T47D (cell line): Measurements from ENCODE around the gene AMZ2.
"Not testable (repeated sequence)": the region's sequence is repeated elsewhere in the genome, so short reads cannot be mapped to it uniquely, and the experiment has no call there.

Experiments
- DNase-seq, 2 experiments: peaks; one replicate each; pipeline versions ENCODE4 v3.0.0 to v3.0.0-alpha.2; 2011 to 2012; ENCODE audit warnings: low read depth in 1 of 2, low spot score in 1 of 2
- JUND ChIP-seq: IDR thresholded peaks from 2 replicates; pipeline ENCODE4 v1.6.1; 2012; ENCODE audit warnings: low read depth
- in situ Hi-C: cut with HindIII; loops from 2 replicates; pipeline ENCODE4 v1.10.0; 2016; ENCODE audit warnings: low sequenced_read_pairs, low pct_unique_long_range_greater_than_20kb

Gene AMZ2

DNA sequence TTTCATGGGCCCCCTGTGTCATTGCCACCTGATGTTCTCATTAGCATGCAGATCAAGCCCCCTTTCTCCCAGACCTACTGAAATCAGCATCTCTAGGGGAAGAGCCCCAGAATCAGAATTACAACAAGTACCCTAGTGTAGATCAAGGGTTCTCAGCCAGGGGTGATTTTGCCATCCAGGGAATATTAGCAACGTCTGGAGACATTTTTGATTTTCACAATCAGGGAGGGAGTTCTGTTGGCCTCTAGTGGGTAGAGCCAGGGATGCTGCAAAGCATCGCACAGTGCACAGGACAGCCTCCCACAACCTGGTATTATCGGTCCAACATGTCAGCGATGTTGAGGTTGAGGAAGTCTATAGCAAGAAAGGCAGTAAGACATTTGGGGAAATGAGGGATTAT, 7.3 kb downstream of the AMZ2 start:
- no peak for DNase-seq
- in situ Hi-C loops, result no loop called here
- no peak for TF ChIP-seq JUND

DNA sequence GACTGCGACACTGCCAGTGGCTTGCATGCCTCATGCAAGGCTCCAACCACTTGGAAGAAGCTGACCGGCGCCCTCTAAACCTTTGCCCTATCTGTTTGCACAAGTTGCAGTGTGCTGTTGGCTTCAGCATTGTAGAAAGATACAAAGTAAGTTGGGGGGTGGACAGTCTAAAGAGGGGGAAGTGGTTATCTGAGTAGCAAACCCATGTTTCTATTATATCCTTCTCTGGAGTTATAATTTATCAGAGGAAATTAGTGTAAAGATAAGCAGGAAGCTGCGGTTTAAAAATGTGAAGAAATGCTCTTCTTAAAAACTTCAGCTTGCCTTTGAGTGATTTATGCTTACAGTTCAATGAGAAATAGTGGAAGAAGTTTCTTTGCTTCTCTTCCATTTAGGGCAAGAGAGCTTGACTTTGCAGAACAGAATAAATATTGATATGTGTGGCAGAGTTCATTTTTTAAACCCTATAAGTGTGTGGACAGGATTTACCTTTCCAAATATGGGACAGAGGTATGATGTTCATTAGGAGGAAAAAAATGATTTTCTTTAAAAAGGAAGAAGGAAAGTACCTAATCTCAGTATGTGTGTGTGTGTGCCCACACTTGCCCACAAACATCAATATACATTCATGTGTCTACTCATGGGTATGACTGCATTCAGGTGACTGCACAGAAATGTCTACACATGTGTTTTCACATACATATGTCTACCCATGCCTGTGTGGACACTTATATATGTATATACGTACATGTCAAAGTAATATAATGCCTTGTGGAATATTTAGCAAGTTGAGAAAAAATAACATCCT, 8.1 kb downstream of the AMZ2 start:
- TF ChIP-seq JUND, result no peak
- no peak for DNase-seq
- in situ Hi-C loops, result no loop called here

DNA sequence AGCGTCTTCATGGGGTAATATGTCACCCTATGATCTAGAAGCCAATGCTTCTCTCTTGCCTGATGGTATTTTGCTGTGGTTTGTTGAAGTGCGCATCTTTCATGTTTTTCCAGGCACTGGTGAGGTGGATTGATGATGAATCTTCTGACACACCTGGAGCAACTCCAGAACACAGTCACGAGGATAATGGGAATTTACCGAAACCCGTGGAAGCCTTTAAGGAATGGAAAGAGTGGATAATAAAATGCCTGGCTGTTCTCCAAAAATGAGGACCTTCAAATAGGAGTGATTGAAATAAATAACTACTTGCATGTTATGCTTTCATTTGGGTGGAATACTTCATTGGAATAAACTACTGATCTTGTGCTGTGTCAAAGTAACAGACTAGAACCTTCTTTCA, 8.9 kb downstream of the AMZ2 start:
- in situ Hi-C loops, DNase-seq: not testable (repeated sequence)

DNA sequence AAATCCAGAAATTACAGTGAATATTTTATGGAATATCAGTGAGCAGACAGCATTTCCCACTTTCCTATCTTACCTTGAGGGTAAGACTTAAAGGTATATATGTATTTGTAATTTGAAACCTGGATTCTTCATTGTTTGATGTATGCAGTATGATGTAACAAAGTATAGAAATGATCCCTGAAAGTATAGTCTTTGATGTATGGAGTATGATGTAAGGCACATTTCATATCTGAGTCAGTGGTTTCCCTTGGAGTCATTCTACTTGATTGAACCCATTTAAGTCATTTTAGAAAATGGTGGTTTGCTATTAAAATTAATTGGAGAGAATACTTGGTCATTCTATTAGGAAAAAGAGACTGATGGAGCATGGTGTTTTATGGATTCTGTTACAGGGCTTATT, 10.1 kb downstream of the AMZ2 start:
- DNase-seq, result no peak
- in situ Hi-C loops, result no loop called here
- no peak for TF ChIP-seq JUND

DNA sequence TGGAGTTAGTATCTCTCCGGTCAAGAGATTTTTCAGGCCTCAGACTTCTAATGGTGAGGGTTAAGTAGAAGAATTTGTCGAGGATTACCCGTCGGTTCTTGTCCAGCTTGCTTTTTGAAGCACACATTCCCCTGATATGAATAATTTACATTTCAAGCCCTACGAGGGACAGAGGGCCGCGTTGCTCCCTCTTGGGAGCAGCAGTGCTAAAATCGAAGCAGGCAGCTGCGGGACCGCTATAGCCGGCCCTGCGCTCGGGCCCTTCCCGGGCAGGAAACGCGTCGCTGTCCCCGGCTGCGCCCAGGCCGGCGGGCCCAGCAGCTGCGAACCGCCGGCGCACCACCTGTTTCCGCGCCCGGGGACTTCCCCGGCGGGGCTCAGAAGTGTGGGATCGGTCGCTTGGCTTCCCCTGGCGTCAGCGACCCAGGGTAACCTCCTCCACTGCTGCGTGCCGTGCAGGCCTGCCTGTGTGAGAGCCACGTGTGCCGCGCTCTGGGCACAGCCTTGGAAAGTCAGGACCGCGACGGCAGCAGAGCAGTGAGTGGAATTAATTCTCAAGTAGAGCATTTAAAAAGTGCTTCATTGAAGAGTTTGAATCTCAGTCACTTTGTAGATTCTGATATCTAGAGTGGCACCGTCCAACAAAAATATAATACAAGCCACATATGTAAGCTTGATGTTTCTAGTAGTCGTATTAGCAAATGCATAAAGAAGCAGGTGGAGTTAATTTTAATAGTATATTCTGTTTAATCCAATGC, 11.2 kb downstream of the AMZ2 start:
- in situ Hi-C loops, DNase-seq: not testable (repeated sequence)

DNA sequence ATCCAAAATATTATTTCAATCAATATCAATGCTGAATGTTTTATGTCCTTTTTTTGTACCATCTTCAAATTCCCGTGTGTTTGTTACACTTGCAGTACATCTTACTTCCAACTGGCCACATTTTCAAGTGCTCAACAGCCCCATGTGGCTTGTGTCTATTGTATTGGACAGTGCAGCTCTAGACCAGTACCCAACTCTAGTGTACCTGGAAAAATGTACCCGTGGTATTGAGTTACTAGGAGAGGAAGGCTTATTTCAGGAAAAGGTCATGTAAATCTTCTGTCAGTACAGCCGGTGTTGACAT, 11.8 kb downstream of the AMZ2 start:
- DNase-seq, in situ Hi-C loops: not testable (repeated sequence)

DNA sequence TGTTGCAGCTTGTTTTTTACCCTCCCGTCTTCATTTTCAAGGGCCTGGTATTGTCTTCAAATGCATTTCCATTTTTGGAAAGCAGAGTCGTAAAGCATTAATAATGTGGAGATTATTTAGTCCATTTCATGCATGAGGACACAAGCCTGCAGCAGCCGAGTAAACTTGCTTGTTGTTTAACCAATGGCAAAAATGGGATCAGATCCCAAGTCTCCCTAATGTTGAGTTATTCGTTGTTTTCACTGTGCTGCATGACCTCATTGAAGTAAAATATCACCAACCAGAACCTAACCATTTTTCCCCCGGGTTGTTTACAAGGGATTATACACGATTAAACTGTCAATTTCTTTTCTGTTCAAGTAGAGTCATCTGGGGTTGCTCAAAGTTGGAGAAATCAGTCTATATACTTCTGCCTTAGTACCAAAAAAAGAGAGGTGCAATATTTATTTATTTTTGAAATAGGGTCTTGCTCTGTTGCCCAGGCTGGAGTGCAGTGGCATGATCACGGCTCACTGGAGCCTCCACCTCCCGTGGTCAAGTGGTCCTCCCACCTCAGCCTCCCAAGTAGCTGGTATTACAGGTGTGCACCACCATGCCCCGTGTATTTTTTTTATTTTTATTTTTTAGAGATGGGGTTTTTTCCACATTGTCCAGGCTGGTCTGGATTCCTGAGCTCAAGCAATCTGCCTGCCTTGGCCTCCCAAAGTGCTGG, 12.4 kb downstream of the AMZ2 start:
- in situ Hi-C loops, result no loop called here
- peak in 1 of 2 experiments; percentile 58 for DNase-seq
- TF ChIP-seq JUND, result no peak

DNA sequence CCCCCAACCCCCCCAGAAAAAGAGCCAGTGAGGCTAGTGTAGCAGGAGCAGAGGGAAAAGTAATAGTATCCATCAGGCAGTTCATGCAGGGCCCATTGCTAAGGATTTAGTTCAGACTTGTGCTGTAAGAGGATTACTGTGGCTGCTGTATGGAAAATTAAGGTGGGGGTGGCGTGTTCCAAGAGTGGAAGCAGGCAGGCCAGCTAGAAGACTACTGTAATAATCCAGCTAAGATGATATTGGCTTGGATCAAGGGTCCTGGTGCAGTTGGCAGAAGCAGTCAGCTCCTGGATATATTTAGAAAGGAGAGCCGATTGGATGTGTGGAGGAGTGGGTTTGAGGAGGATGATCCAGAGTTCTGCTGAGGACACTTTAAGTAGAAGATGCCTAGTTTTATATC, 14.6 kb downstream of the AMZ2 start:
- in situ Hi-C loops, DNase-seq: not testable (repeated sequence)

DNA sequence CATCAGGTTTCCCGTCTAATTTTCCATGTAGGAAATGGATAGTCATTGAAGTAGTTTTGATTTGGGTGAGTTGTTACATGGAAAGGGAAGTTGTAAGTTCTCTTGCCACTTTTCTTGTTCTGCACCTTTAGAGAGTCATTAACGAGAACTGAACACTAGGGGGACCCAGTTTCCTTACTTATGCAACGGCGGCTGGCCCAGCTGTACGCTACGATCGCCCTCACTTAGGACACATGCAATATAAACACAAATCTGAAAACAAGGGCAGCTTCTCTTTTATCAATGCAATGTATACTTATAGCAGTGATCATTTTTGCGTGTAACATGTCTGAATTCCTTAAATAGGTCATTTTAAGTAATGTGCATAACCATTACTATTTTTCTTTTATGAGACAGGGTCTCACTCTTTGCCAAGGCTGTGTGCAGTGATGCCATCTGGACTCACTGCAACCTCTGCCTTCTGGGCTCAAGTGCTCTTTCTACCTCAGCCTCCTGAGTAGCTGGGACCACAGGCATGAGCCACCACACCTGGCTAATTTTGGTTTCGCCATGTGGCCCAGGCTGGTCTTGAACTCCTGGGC, 15.3 kb downstream of the AMZ2 start:
- in situ Hi-C loops, result not testable (repeated sequence)
- DNase-seq, result peak; percentile 47 to 79

DNA sequence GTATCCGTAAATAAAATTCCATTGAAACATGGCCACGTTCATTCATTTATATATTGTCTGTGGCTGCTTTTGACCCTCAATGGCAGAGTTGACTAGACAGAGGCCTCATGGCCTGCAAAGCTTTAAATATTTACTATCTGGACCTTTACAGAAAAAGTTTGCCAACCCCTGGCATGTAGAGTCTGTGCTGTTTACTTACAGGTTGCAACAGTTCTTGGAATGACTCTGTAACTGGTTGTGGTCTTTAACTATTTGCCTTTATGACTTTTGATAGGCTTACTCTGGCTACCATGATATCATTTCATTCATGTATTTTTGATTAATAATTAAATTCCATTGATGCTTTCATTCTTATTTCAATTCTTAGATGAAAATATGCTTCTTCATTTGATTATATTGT, 18.0 kb downstream of the AMZ2 start:
- DNase-seq, in situ Hi-C loops: not testable (repeated sequence)

DNA sequence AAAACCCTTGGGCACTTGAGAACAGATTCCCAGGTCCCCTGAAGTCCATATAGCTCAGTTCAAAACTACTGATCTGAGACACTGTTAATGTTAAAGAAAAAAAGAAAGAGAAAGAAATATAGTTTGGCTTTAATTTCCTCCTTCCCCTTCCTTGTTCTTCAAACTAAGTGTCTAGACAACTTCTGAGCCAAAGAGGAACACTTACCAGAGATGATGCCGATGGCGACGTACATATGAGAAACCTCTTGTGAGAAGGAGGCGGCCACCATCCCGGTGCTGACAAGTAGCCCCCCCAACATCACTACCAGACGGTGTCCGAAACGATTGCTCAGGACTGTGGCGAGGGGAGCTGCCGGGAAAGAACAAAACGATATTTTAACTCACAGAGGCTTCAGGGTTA, 25.9 kb downstream of the AMZ2 start:
- in situ Hi-C loops, result no loop called here
- no peak for DNase-seq
- TF ChIP-seq JUND, result no peak

DNA sequence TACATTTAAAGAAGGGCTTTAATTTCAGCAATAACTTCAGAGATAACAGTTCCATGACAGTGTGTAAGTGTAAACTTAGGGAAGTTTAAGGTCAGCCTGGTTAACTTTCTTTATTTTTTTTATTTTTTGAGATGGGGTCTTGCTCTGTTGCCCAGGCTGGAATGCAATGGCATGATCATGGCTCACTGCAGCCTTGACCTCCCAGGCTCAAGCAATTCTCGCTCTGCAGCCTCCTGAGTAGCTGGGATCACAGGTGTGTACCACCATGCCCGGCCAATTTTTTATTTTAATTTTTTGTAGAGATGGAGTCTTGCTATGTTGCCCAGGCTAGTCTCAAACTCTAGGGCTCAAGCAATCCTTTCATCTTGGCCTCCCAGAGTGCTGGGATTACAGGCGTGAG, 28.5 kb downstream of the AMZ2 start:
- DNase-seq, in situ Hi-C loops: not testable (repeated sequence)

DNA sequence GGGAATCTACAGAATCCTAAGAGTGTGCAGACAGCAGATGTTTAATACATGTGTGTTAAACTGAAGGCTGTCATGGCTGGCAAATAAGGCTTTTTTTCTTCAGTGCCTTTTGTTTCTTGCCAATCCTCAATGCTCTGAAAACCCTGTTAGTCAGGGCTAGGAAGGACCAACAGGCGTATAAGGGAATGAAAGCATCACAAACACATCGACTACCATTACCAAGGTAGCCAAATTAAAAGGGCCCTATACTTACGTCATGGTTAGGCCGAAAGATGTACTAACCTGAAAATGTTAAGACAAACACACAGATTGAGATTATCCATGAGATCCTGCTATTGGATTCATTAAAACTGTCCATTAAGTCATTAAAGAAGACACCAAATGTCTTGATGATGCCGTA, 30.0 kb downstream of the AMZ2 start:
- TF ChIP-seq JUND, result no peak
- in situ Hi-C loops, result no loop called here
- DNase-seq, result no peak

DNA sequence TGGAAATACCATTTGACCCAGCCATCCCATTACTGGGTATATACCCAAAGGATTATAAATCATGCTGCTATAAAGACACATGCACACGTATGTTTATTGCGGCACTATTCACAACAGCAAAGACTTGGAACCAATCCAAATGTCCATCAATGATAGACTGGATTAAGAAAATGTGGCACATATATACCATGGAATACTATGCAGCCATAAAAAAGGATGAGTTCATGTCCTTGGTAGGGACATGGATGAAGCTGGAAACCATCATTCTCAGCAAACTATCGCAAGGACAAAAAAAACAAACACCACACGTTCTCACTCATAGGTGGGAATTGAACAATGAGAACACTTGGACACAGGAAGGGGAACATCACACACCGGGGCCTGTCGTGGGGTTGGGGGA, 34.1 kb downstream of the AMZ2 start:
- DNase-seq, in situ Hi-C loops: not testable (repeated sequence)
